ENCODE results near the gene SNRNP48. TPM values are rescaled to one million over a fixed set of nuclear protein-coding genes. Genes with fewer than 3 reads are reported as not detected.

The SNRNP48 gene
- total RNA-seq, 1 experiment from 2014 or later: 29.1 TPM

DNA sequence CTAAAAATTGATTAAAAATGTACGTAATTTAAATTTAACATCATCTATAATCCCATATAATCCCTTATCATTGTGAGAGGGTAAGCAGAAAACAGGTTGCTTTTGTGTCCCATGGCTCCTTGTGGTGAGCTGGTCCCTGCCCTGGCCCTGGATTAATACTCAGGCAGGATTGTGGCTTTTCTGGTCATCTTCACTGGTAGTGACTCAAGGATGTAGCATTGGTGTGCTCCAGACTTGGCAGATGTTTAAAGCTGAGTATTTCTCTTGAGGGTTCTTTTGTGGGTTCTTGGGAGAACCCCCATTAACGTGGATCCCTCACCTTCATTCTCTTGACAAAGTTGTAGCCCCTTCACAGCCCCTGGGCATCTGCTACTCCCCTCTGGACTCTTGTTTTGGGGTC is 39.3 kb downstream of the SNRNP48 start:
- no peak for DNase-seq
- no peaks in the 10 kb centered on the region for H3K4me1 Mint-ChIP-seq (ENCODE audit: low read depth, unreplicated experiment)
- no TSS peak for BruUV-seq (replicated peaks)
- Histone ChIP-seq H3K9me3 (no peaks in the 10 kb centered on the region), H3K36me3 (ENCODE audit: control insufficient read depth, insufficient read depth, low read length) (no peaks in the 10 kb centered on the region), H3K4me1 (no peaks in the 10 kb centered on the region), H3K27me3 (replicated peaks; ENCODE audit: control insufficient read depth, insufficient read depth, low read length) (no peaks in the 10 kb centered on the region), H3K4me3 (ENCODE audit: low read depth, low read length) (no peak overlapping the region)
- peaks cover under 1% of the 10 kb centered on the region for H3K27me3 Mint-ChIP-seq (ENCODE audit: insufficient read depth, unreplicated experiment)
- ChIA-PET POLR2A (interaction anchor here (0.6 kb wide), 1 partner anchor 946 kb away, joined by 3 read pairs; no protein-coding TSS in a partner anchor), CTCF (no interaction called here)
- no peak overlapping the region for H3K27ac Mint-ChIP-seq (ENCODE audit: unreplicated experiment)
- intact Hi-C loops (cut with micrococcal nuclease; ENCODE audit: unreplicated experiment): no loop called here
- no peaks in the 10 kb centered on the region for H3K9me3 Mint-ChIP-seq (ENCODE audit: unreplicated experiment)
- no peak overlapping the region for H3K4me3 Mint-ChIP-seq (ENCODE audit: unreplicated experiment)
- TF ChIP-seq, protein P1, sequence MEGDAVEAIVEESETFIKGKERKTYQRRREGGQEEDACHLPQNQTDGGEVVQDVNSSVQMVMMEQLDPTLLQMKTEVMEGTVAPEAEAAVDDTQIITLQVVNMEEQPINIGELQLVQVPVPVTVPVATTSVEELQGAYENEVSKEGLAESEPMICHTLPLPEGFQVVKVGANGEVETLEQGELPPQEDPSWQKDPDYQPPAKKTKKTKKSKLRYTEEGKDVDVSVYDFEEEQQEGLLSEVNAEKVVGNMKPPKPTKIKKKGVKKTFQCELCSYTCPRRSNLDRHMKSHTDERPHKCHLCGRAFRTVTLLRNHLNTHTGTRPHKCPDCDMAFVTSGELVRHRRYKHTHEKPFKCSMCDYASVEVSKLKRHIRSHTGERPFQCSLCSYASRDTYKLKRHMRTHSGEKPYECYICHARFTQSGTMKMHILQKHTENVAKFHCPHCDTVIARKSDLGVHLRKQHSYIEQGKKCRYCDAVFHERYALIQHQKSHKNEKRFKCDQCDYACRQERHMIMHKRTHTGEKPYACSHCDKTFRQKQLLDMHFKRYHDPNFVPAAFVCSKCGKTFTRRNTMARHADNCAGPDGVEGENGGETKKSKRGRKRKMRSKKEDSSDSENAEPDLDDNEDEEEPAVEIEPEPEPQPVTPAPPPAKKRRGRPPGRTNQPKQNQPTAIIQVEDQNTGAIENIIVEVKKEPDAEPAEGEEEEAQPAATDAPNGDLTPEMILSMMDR (IDR thresholded peaks at IDR 0.05; ENCODE audit: insufficient read depth in 1 of 2, low read depth in 1 of 2, low read length in 1 of 2, severe bottlenecking in 1 of 2, unreplicated experiment in 1 of 2): no peak
- no peaks in the 10 kb centered on the region for H3K36me3 Mint-ChIP-seq (ENCODE audit: insufficient read depth, unreplicated experiment)

DNA sequence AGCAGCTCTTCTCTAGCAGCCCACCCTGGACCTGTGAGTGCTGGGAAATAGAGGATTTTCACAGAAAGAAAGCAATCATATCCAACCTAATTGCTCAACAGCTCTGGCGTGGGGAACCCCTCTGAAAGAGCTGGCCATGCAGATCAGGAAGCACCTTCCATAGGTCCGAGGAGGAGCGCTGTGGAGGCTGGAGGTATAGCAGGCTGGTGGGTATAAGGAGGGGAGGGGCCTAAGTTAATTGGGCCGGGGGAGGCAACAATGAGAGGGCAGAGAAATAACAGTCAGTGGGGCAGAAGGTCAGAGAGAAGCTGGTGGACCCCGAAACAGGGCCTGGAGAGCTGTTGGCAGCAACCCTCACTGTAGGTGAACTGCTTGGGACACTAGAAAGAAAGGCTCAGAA is 40.8 kb downstream of the SNRNP48 start:
- H3K9me3 Mint-ChIP-seq (ENCODE audit: unreplicated experiment): no peaks in the 10 kb centered on the region
- no peaks in the 10 kb centered on the region for H3K27me3 ChIP-seq (replicated peaks; ENCODE audit: control insufficient read depth, insufficient read depth, low read length)
- no peak for DNase-seq
- H3K36me3 Mint-ChIP-seq (ENCODE audit: insufficient read depth, unreplicated experiment): no peaks in the 10 kb centered on the region
- H3K4me3 Mint-ChIP-seq (ENCODE audit: unreplicated experiment): no peak overlapping the region
- ChIA-PET CTCF (interaction anchor here (0.6 kb wide), 1 partner anchor 375 kb away, joined by 5 read pairs; no protein-coding TSS in a partner anchor), POLR2A (no interaction called here)
- no peaks in the 10 kb centered on the region for H3K4me1 ChIP-seq
- H3K36me3 ChIP-seq (ENCODE audit: control insufficient read depth, insufficient read depth, low read length): no peaks in the 10 kb centered on the region
- no peak overlapping the region for H3K4me3 ChIP-seq (ENCODE audit: low read depth, low read length)
- H3K9me3 ChIP-seq: no peaks in the 10 kb centered on the region
- intact Hi-C loops (cut with micrococcal nuclease; ENCODE audit: unreplicated experiment): no loop called here
- H3K4me1 Mint-ChIP-seq (ENCODE audit: low read depth, unreplicated experiment): no peaks in the 10 kb centered on the region
- TF ChIP-seq, protein P1 (IDR thresholded peaks at IDR 0.05; ENCODE audit: insufficient read depth in 1 of 2, low read depth in 1 of 2, low read length in 1 of 2, severe bottlenecking in 1 of 2, unreplicated experiment in 1 of 2): no peak
- H3K27ac Mint-ChIP-seq (ENCODE audit: unreplicated experiment): no peak overlapping the region
- H3K27me3 Mint-ChIP-seq (ENCODE audit: insufficient read depth, unreplicated experiment): no peaks in the 10 kb centered on the region
- no TSS peak for BruUV-seq (replicated peaks)

DNA sequence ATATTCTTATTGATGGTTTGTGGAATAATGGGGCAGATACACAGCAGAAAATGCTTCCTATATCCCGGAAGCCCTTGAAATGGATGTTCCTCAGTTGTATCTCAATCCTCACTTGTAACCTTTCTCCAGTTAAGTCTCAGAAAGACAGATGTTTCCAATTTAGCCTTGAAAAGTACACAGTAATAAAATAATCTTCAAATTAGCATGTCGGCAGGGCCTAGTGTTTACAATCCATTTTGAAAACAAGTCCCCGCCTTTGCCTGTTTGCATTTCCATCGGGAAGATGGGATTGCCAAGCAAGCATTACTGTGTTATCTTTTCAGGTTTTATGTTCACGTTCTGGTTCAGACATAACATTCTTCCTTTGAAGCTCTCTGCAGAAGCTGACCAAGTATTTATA is 41.5 kb downstream of the SNRNP48 start:
- CTCF ChIA-PET: no interaction called here
- DNase-seq: no peak
- H3K9me3 Mint-ChIP-seq (ENCODE audit: unreplicated experiment): no peaks in the 10 kb centered on the region

More for the DNA sequence above, 41.5 kb downstream of the SNRNP48 start:
- Mint-ChIP-seq H3K27ac (ENCODE audit: unreplicated experiment) (no peak overlapping the region), H3K27me3 (ENCODE audit: insufficient read depth, unreplicated experiment) (no peaks in the 10 kb centered on the region), H3K4me3 (ENCODE audit: unreplicated experiment) (no peak overlapping the region), H3K36me3 (ENCODE audit: insufficient read depth, unreplicated experiment) (no peaks in the 10 kb centered on the region), H3K4me1 (ENCODE audit: low read depth, unreplicated experiment) (no peaks in the 10 kb centered on the region)
- Histone ChIP-seq H3K9me3 (no peaks in the 10 kb centered on the region), H3K4me3 (ENCODE audit: low read depth, low read length) (no peak overlapping the region), H3K4me1 (no peaks in the 10 kb centered on the region), H3K27me3 (replicated peaks; ENCODE audit: control insufficient read depth, insufficient read depth, low read length) (no peaks in the 10 kb centered on the region), H3K36me3 (ENCODE audit: control insufficient read depth, insufficient read depth, low read length) (no peaks in the 10 kb centered on the region)
- TF ChIP-seq, protein P1 (IDR thresholded peaks at IDR 0.05; ENCODE audit: insufficient read depth in 1 of 2, low read depth in 1 of 2, low read length in 1 of 2, severe bottlenecking in 1 of 2, unreplicated experiment in 1 of 2): no peak
- no TSS peak for BruUV-seq (replicated peaks)
- intact Hi-C loops (cut with micrococcal nuclease; ENCODE audit: unreplicated experiment): no loop called here
- POLR2A ChIA-PET: no interaction called here

All from Caco-2 (cell line).